Left renal pelvis (tissue), 4 donors: ENCODE results near the gene GTF3A. TPM values are rescaled to one million over a fixed set of nuclear protein-coding genes. Genes with fewer than 3 reads are reported as not detected.
"Not testable (repeated sequence)": the region's sequence is repeated elsewhere in the genome, so short reads cannot be mapped to it uniquely, and the experiment has no call there.

Source experiments
- DNase-seq, 4 donors: peaks; one replicate each; pipeline ENCODE4 v3.0.0-alpha.2; 2013; ENCODE audit warnings: low read depth in 4 of 4, low spot score in 3 of 4
- polyA plus RNA-seq, 4 donors: library from polyadenylated mRNA; unstranded; fragments of 120-200 nt; gene quantifications; one replicate each; pipeline ENCODE4 v1.2.1, GENCODE V29; 2013; ENCODE audit not compliant: insufficient read length in 4 of 4

GTF3A gene
- 10 to 100 TPM; 79.0 to 94.7 (median 89.0) TPM for polyA plus RNA-seq

GRCh38 chr13:27424246-27425157 is at the start of gene GTF3A:
Gene GTF3A, plus strand, starts transcription at chr13:27424619.
- peak; percentile 73 to 80 (median 76) for DNase-seq

- DNase-seq: peak in 1 of 4 donors; percentile 45
Observed at GRCh38 chr13:27374650-27375049, 49.8 kb upstream of the GTF3A start.

GRCh38 chr13:27375686-27376326 is 48.6 kb upstream of the GTF3A start:
- peak in 1 of 4 donors; percentile 32 for DNase-seq

- DNase-seq: no peak
Observed at GRCh38 chr13:27379126-27379525, 45.3 kb upstream of the GTF3A start.

- no peak for DNase-seq
Observed at GRCh38 chr13:27379694-27380641, 44.5 kb upstream of the GTF3A start.

- no peak for DNase-seq
Observed at GRCh38 chr13:27381601-27382000, 42.8 kb upstream of the GTF3A start.

GRCh38 chr13:27383104-27383921 is 41.1 kb upstream of the GTF3A start:
- no peak for DNase-seq

- DNase-seq: no peak
Observed at GRCh38 chr13:27384285-27384684, 40.1 kb upstream of the GTF3A start.

- no peak for DNase-seq
Observed at GRCh38 chr13:27388241-27388640, 36.2 kb upstream of the GTF3A start.

- DNase-seq: no peak
Observed at GRCh38 chr13:27389891-27390290, 34.5 kb upstream of the GTF3A start.

GRCh38 chr13:27391471-27391870 is 32.9 kb upstream of the GTF3A start:
- no peak for DNase-seq

GRCh38 chr13:27393101-27393500 is 31.3 kb upstream of the GTF3A start:
- DNase-seq: no peak

- DNase-seq: no peak
Observed at GRCh38 chr13:27395007-27395510, 29.4 kb upstream of the GTF3A start.

- no peak for DNase-seq
Observed at GRCh38 chr13:27396252-27396846, 28.1 kb upstream of the GTF3A start.

- DNase-seq: no peak
Observed at GRCh38 chr13:27398360-27398759, 26.1 kb upstream of the GTF3A start.

GRCh38 chr13:27400405-27400804 is 24.0 kb upstream of the GTF3A start:
- not testable (repeated sequence) for DNase-seq

- no peak for DNase-seq
Observed at GRCh38 chr13:27401210-27401609, 23.2 kb upstream of the GTF3A start.

GRCh38 chr13:27403203-27403678 is 21.2 kb upstream of the GTF3A start:
- DNase-seq: no peak

- DNase-seq: no peak
Observed at GRCh38 chr13:27403727-27404385, 20.6 kb upstream of the GTF3A start.
